ENCODE data around the gene TINAGL1. TPM values are rescaled to one million over a fixed set of nuclear protein-coding genes. Genes with fewer than 3 reads are reported as not detected.

Gene TINAGL1
- total and polyA plus RNA-seq, 12 donors = 139 to 336 (median 203) TPM

DNA sequence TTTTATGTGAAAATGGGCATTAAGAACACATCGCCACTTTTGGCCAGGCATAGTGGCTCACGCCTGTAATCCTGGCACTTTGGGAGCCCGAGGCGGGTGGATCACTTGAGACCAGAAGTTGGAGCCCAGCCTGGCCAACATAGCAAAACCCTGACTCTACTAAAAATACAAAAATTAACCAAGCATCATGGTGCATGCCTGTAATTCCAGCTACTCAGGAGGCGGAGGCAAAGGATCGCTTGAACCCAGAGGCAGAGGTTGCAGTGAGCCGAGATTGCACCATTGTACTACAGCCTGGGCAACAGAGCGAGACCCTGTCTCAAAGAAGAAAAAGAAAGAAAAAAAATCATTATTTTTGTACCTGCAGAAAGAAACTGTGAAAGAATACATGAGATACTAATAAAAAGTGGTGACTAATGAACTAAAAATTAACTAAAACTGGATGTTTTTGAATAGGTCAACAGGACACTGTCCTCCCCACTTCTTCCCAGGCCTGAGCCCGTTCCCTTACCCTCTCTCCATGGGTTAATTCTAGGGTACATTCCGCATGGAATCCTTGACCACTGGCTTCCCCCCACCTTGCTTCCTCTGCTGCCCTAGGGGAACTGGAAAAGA is 8.3 kb upstream of the TINAGL1 start:
- Histone ChIP-seq H3K27ac (peak overlapping the region in 6 of 10 donors; percentile 57 to 82 (median 80)), H3K27me3 (peaks cover 0 to under 1% (median 0%) of the 10 kb centered on the region in 7 donors), H3K9me3 (no peaks in the 10 kb centered on the region), H3K36me3 (no peaks in the 10 kb centered on the region), H3K4me3 (no peak overlapping the region), H3K4me1 (peaks cover 7 to 34% (median 16%) of the 10 kb centered on the region in 9 donors)
- intact Hi-C loops (cut with DNase I) = loop anchor here in 4 of 10 donors (2.0 to 10.0 kb wide), 3 partner anchors 25 to 224 kb away; no protein-coding TSS in a partner anchor
- peak in 2 of 8 donors; percentile 24 to 33 for ATAC-seq
- TF ChIP-seq, protein P1, sequence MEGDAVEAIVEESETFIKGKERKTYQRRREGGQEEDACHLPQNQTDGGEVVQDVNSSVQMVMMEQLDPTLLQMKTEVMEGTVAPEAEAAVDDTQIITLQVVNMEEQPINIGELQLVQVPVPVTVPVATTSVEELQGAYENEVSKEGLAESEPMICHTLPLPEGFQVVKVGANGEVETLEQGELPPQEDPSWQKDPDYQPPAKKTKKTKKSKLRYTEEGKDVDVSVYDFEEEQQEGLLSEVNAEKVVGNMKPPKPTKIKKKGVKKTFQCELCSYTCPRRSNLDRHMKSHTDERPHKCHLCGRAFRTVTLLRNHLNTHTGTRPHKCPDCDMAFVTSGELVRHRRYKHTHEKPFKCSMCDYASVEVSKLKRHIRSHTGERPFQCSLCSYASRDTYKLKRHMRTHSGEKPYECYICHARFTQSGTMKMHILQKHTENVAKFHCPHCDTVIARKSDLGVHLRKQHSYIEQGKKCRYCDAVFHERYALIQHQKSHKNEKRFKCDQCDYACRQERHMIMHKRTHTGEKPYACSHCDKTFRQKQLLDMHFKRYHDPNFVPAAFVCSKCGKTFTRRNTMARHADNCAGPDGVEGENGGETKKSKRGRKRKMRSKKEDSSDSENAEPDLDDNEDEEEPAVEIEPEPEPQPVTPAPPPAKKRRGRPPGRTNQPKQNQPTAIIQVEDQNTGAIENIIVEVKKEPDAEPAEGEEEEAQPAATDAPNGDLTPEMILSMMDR (IDR thresholded peaks at IDR 0.05) = no peak
- DNase-seq = no peak
- 72 to 77% methylated on average over 10 of the region's 10 CpGs for WGBS, 2 donors

DNA sequence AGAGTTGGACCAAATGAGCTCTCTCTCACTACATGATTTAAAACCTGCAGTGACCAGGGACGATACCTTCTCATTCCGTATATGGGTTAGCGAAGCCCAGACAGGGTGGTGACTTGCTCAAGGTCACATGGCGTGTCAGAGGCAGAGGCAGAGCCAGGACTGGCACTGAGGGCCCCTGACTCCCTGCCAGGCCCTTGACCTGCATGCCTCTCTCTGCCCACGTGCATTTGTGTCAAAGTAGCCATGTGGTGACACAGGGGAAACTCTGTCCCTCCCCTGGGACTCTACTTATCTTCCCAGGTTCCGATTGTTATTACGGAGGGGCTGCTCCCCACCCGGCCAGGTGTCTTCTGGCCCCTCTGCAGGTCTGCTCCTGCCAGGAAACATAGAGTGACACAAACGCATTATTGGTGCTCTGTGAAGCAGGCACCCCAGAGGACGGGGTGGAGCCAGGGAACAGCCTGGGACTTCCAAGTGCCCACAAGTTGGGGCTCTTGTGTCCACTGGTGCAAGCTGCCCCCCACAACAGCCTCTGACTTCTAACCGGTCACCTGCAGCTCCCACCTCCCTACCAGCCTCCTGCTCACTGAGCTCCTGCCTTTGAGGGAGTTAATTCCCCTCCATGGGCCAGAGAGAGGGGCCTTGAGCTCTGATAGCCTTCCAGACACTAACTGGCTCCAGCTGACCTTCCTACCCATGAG is 7.3 kb upstream of the TINAGL1 start:
- intact Hi-C loops (cut with DNase I) = loop anchor here in 4 of 10 donors (5.0 to 10.0 kb wide), 2 partner anchors 216 to 223 kb away; no protein-coding TSS in a partner anchor
- H3K27me3 ChIP-seq = no peaks in the 10 kb centered on the region
- H3K27ac ChIP-seq = peak overlapping the region in 9 of 10 donors; percentile 31 to 82 (median 69)
- 49 to 59% methylated on average over 11 of the region's 11 CpGs for WGBS, 2 donors
- DNase-seq = peak; percentile 73 to 74
- no peaks in the 10 kb centered on the region for H3K36me3 ChIP-seq
- no peak overlapping the region for H3K4me3 ChIP-seq
- peaks cover 12 to 41% (median 26%) of the 10 kb centered on the region in 9 donors for H3K4me1 ChIP-seq
- TF ChIP-seq, protein P1 (IDR thresholded peaks at IDR 0.05) = no peak
- peak; percentile 69 to 92 (median 85) for ATAC-seq
- no peaks in the 10 kb centered on the region for H3K9me3 ChIP-seq

DNA sequence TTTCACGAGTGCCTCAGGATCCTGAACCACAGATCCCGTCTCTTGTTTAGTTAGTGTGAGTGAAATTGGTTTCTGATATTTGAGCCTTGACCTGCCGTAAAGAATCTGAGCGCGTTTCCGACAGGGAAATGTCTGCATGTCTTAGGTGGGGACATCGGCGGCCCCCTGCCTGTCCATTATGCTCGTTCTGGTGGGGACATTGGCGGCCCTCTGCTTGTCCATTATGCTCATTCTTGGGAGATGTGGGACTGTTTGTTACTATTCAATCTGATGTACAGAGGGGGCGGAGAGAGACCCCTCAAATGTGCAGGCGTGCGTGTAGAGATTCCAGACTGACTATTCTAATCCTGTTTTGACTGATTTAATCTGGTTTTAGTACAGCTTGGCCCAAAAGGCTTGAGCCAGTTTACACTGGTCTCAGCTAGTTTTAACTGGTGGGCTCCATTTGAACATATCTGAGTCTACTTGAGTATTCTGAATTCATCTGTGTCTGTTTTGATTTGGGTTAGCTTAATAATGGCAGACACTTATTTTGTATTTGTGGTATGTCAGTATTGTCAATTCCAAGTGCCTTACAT is 6.6 kb upstream of the TINAGL1 start:
- Histone ChIP-seq H3K4me3 (no peak overlapping the region), H3K36me3 (no peaks in the 10 kb centered on the region), H3K9me3 (no peaks in the 10 kb centered on the region), H3K27ac (peak overlapping the region in 9 of 10 donors; percentile 31 to 82 (median 69)), H3K27me3 (no peaks in the 10 kb centered on the region), H3K4me1 (peaks cover 16 to 41% (median 32%) of the 10 kb centered on the region in 9 donors)
- intact Hi-C loops (cut with DNase I) = loop anchor here in 6 of 10 donors (5.0 to 10.0 kb wide), 4 partner anchors 78 to 225 kb away; no protein-coding TSS in a partner anchor
- WGBS, 2 donors = 90 to 91% methylated on average over 13 of the region's 13 CpGs
- ATAC-seq (no peak), DNase-seq (no peak)
- TF ChIP-seq, protein P1 (IDR thresholded peaks at IDR 0.05) = no peak

- Histone ChIP-seq H3K36me3 (no peaks in the 10 kb centered on the region), H3K9me3 (no peaks in the 10 kb centered on the region), H3K27me3 (no peaks in the 10 kb centered on the region), H3K4me3 (no peak overlapping the region), H3K27ac (no peak overlapping the region), H3K4me1 (peaks cover 19 to 46% (median 37%) of the 10 kb centered on the region in 9 donors)
- no peak for ATAC-seq
- TF ChIP-seq, protein P1 (IDR thresholded peaks at IDR 0.05) = no peak
- 96% methylated on average over 11 of the region's 11 CpGs for WGBS, 2 donors
- intact Hi-C loops (cut with DNase I) = loop anchor here in 2 of 10 donors (5.0 to 10.0 kb wide), 2 partner anchors 77 to 225 kb away; no protein-coding TSS in a partner anchor
- no peak for DNase-seq
Observed at GRCh38 chr1:31570228-31570627, 6.1 kb upstream of the TINAGL1 start.

Data from heart right ventricle (tissue), 16 donors.